Measurements from ENCODE around the gene OLFM2. TPM values are rescaled to one million over a fixed set of nuclear protein-coding genes. Genes with fewer than 3 reads are reported as not detected.
A peak's percentile ranks its signal among the peaks of the same experiment; 100 is the strongest.

Gene OLFM2
- total and polyA plus RNA-seq, 2 donors (not counting 1 experiment from before 2014, with no cell fraction given), result 0.66 to 11.6 TPM

DNA sequence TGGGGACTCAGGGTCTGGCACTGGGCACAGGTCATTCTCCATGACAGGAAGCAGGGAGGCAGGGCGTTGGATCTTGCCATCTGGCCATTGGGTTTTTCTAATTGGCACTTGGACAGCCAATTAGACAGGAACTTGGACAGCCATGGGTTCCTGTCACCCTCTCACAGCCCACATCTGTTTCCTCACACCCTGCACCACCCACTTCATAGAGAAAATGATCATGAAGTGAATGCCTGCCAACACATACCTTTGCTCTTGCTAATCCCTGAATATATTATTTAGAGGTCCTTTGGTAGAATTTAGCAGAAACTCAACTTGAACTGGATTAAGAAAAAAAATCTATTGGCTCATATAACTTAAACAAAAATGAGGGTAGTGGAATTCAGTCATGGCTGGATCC, 4.9 kb upstream of the OLFM2 start:
- no peaks in the 10 kb centered on the region for H3K36me3 ChIP-seq (ENCODE audit: control insufficient read depth, insufficient read depth, low read length)
- DNase-seq (ENCODE audit: low read depth in 2 of 2), result peak in 1 of 2 donors; percentile 59
- H3K9me3 ChIP-seq (ENCODE audit: control insufficient read depth, insufficient read depth, low read depth, low read length), result no peaks in the 10 kb centered on the region
- H3K27ac ChIP-seq (ENCODE audit: insufficient read depth, low read length), result no peak overlapping the region
- H3K79me2 ChIP-seq (ENCODE audit: control insufficient read depth, insufficient read depth, low read length), result no peaks in the 10 kb centered on the region
- H3K27me3 ChIP-seq (ENCODE audit: control insufficient read depth, insufficient read depth, low read length), result no peaks in the 10 kb centered on the region
- no peak overlapping the region for H2AFZ ChIP-seq (ENCODE audit: low read length)
- no peak overlapping the region for H3K4me2 ChIP-seq (ENCODE audit: extremely low read depth, insufficient read depth, low read length)
- H3K9ac ChIP-seq (ENCODE audit: insufficient read depth, low read length), result no peak overlapping the region
- peaks cover 8% of the 10 kb centered on the region for H3K4me1 ChIP-seq (ENCODE audit: control insufficient read depth, extremely low read depth, insufficient read depth, low read length)
- H4K20me1 ChIP-seq (ENCODE audit: control insufficient read depth, extremely low read depth, insufficient read depth, low read length), result no peaks in the 10 kb centered on the region
- TF ChIP-seq EZH2 (IDR thresholded peaks at IDR 0.05; ENCODE audit: low read length, missing control alignments), result no peak
- no peak overlapping the region for H3K4me3 ChIP-seq (replicated peaks in 1 of 4; ENCODE audit: control extremely low read depth in 1 of 4, insufficient read depth in 1 of 4, low read depth in 3 of 4, low read length in 4 of 4)

DNA sequence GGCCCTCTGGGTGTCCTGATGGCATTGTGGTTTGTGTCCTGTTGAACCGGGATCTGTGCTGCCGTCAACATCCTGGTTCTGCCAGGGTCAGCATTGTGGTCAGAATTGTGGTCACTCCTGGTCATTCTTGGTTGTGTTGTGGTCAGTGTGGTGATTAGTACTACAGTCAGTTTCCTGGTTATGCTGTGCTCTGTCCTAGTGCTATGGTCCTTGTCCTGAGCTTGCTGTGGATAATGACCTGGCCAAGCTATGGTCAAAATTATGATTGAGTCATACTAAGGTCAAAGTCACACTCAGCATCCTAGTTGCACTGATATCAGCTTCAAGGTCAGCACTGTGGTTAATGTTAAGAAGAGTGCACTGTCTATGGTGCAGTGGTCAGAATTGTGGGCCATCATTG, 4.5 kb upstream of the OLFM2 start:
- no peak overlapping the region for H3K4me2 ChIP-seq (ENCODE audit: extremely low read depth, insufficient read depth, low read length)
- H2AFZ ChIP-seq (ENCODE audit: low read length), result no peak overlapping the region
- no peak overlapping the region for H3K27ac ChIP-seq (ENCODE audit: insufficient read depth, low read length)
- no peaks in the 10 kb centered on the region for H3K27me3 ChIP-seq (ENCODE audit: control insufficient read depth, insufficient read depth, low read length)
- peak in 1 of 2 donors; percentile 28 for DNase-seq (ENCODE audit: low read depth in 2 of 2)
- TF ChIP-seq, protein P1, sequence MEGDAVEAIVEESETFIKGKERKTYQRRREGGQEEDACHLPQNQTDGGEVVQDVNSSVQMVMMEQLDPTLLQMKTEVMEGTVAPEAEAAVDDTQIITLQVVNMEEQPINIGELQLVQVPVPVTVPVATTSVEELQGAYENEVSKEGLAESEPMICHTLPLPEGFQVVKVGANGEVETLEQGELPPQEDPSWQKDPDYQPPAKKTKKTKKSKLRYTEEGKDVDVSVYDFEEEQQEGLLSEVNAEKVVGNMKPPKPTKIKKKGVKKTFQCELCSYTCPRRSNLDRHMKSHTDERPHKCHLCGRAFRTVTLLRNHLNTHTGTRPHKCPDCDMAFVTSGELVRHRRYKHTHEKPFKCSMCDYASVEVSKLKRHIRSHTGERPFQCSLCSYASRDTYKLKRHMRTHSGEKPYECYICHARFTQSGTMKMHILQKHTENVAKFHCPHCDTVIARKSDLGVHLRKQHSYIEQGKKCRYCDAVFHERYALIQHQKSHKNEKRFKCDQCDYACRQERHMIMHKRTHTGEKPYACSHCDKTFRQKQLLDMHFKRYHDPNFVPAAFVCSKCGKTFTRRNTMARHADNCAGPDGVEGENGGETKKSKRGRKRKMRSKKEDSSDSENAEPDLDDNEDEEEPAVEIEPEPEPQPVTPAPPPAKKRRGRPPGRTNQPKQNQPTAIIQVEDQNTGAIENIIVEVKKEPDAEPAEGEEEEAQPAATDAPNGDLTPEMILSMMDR (conservative IDR thresholded peaks at IDR 0.05 in 1 of 2, IDR thresholded peaks at IDR 0.05 in 1 of 2; ENCODE audit: low read depth in 1 of 2, low read length in 2 of 2), result no peak
- TF ChIP-seq EZH2 (IDR thresholded peaks at IDR 0.05; ENCODE audit: low read length, missing control alignments), result no peak
- H3K9ac ChIP-seq (ENCODE audit: insufficient read depth, low read length), result no peak overlapping the region
- no peaks in the 10 kb centered on the region for H4K20me1 ChIP-seq (ENCODE audit: control insufficient read depth, extremely low read depth, insufficient read depth, low read length)
- peaks cover 8% of the 10 kb centered on the region for H3K4me1 ChIP-seq (ENCODE audit: control insufficient read depth, extremely low read depth, insufficient read depth, low read length)
- no peak overlapping the region for H3K4me3 ChIP-seq (replicated peaks in 1 of 4; ENCODE audit: control extremely low read depth in 1 of 4, insufficient read depth in 1 of 4, low read depth in 3 of 4, low read length in 4 of 4)
- H3K36me3 ChIP-seq (ENCODE audit: control insufficient read depth, insufficient read depth, low read length), result no peaks in the 10 kb centered on the region
- H3K9me3 ChIP-seq (ENCODE audit: control insufficient read depth, insufficient read depth, low read depth, low read length), result no peaks in the 10 kb centered on the region
- no peaks in the 10 kb centered on the region for H3K79me2 ChIP-seq (ENCODE audit: control insufficient read depth, insufficient read depth, low read length)

DNA sequence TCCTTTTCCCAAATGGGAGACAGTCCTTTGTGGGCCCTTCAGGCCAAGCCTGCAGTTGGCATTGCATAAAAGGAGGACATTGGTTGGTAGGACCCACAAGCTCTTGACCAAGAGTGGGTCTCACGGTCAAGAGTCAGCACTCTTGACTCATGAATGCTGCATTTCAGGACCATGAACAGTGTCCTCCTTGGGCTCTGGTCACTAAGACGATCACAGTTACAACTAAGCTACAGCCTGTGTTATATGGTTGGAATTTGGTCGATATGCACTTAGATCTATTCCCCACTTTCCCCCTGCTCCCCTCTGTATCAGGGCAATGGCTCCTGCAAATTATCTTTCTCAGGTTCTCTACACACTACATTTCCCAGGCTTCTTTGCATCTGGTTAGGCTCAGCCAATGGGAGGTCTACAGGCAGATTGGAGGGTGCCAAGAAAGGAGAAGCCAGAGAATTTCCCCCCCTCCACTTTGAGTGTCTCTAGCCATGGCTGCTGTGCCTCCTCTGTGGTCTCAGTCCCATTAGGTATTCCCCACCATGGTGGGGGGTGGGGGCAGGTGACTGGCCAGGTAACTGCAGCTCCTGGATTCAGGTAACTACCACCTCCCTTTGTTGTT, 3.1 kb upstream of the OLFM2 start:
- Histone ChIP-seq H3K36me3 (ENCODE audit: control insufficient read depth, insufficient read depth, low read length) (no peaks in the 10 kb centered on the region), H3K27me3 (ENCODE audit: control insufficient read depth, insufficient read depth, low read length) (peaks cover 13% of the 10 kb centered on the region), H3K4me2 (ENCODE audit: extremely low read depth, insufficient read depth, low read length) (no peak overlapping the region), H3K27ac (ENCODE audit: insufficient read depth, low read length) (no peak overlapping the region), H3K4me3 (replicated peaks in 1 of 4; ENCODE audit: control extremely low read depth in 1 of 4, insufficient read depth in 1 of 4, low read depth in 3 of 4, low read length in 4 of 4) (no peak overlapping the region), H3K4me1 (ENCODE audit: control insufficient read depth, extremely low read depth, insufficient read depth, low read length) (peaks cover 6% of the 10 kb centered on the region), H4K20me1 (ENCODE audit: control insufficient read depth, extremely low read depth, insufficient read depth, low read length) (no peaks in the 10 kb centered on the region), H3K9ac (ENCODE audit: insufficient read depth, low read length) (no peak overlapping the region), H3K79me2 (ENCODE audit: control insufficient read depth, insufficient read depth, low read length) (no peaks in the 10 kb centered on the region), H3K9me3 (ENCODE audit: control insufficient read depth, insufficient read depth, low read depth, low read length) (no peaks in the 10 kb centered on the region), H2AFZ (ENCODE audit: low read length) (no peak overlapping the region)
- TF ChIP-seq, protein P1 (conservative IDR thresholded peaks at IDR 0.05 in 1 of 2, IDR thresholded peaks at IDR 0.05 in 1 of 2; ENCODE audit: low read depth in 1 of 2, low read length in 2 of 2), result no peak
- TF ChIP-seq EZH2 (IDR thresholded peaks at IDR 0.05; ENCODE audit: low read length, missing control alignments), result no peak
- DNase-seq (ENCODE audit: low read depth in 2 of 2), result peak; percentile 39 to 49
